Cardiac muscle cell (in vitro differentiated cells and primary cell): ENCODE measurements around the gene ALG2. TPM values are rescaled to one million over a fixed set of nuclear protein-coding genes. Genes with fewer than 3 reads are reported as not detected.

Experiments used
- DNase-seq, 2 donors: peaks; one replicate each; pipeline versions ENCODE4 v3.0.0 to v3.0.0-alpha.2; 2010 to 2017; ENCODE audit warnings: low read depth in 1 of 2, low spot score in 1 of 2
- H3K27ac ChIP-seq: fragments of 200-600 bp; sonication (generic); 2 replicates; pipeline ENCODE4 v1.5.1; 2016
- H3K27me3 ChIP-seq: fragments of 200-600 bp; sonication (generic); 2 replicates; pipeline ENCODE4 v1.6.0; 2016; ENCODE audit warnings: control low read depth
- H3K36me3 ChIP-seq: fragments of 200-600 bp; sonication (generic); 2 replicates; pipeline ENCODE4 v1.5.1; 2016; ENCODE audit warnings: control low read depth
- H3K4me1 ChIP-seq: fragments of 200-600 bp; sonication (generic); 2 replicates; pipeline ENCODE4 v1.8.1; 2017; ENCODE audit warnings: low read depth, mild to moderate bottlenecking, mixed run types
- H3K4me3 ChIP-seq: fragments of 200-600 bp; sonication (generic); 2 replicates; pipeline ENCODE4 v1.5.1; 2016; ENCODE audit warnings: mild to moderate bottlenecking
- H3K9me3 ChIP-seq: fragments of 200-600 bp; sonication (generic); 2 replicates; pipeline ENCODE4 v1.5.1; 2017; ENCODE audit warnings: low read depth, mild to moderate bottlenecking, control low read depth
- CTCF ChIP-seq: IDR thresholded peaks from 2 replicates; pipeline ENCODE4 v1.5.1; 2012; ENCODE audit warnings: low read depth, mild to moderate bottlenecking, low read length
- polyA plus RNA-seq: library from polyadenylated mRNA; unstranded; fragments of >200 nt; fragmentation: Nextera tagmentation; extraction: Ambion mirVana; gene quantifications from 2 replicates; pipeline ENCODE4 v1.2.1, GENCODE V29; 2016
- total RNA-seq: library from RNA; depleted of rRNA; stranded (reverse); fragments of >200 nt; gene quantifications from 2 replicates; pipeline ENCODE4 v1.2.3, GENCODE V29; 2016

Gene ALG2
- total and polyA plus RNA-seq, 2 experiments from 2014 or later: 38.3 to 44.4 TPM

GRCh38 chr9:99255651-99256050 lies 33.9 kb upstream of the ALG2 start:
- no peak overlapping the region for H3K27ac ChIP-seq
- no peak for DNase-seq
- TF ChIP-seq CTCF: no peak

GRCh38 chr9:99253772-99254431 lies 32.2 kb upstream of the ALG2 start:
- no peaks in the 10 kb centered on the region for H3K9me3 ChIP-seq
- H3K4me3 ChIP-seq: no peak overlapping the region
- H3K4me1 ChIP-seq: peaks cover 3% of the 10 kb centered on the region
- no peak overlapping the region for H3K27ac ChIP-seq
- no peak for TF ChIP-seq CTCF
- no peak for DNase-seq
- H3K27me3 ChIP-seq: no peaks in the 10 kb centered on the region
- no peaks in the 10 kb centered on the region for H3K36me3 ChIP-seq

More at GRCh38 chr9:99255651-99256050, 33.9 kb upstream of the ALG2 start:
- H3K4me1 ChIP-seq: peaks cover 16% of the 10 kb centered on the region
- H3K27me3 ChIP-seq: no peaks in the 10 kb centered on the region
- no peaks in the 10 kb centered on the region for H3K36me3 ChIP-seq
- no peaks in the 10 kb centered on the region for H3K9me3 ChIP-seq
- H3K4me3 ChIP-seq: no peak overlapping the region

GRCh38 chr9:99253134-99253533 lies 31.4 kb upstream of the ALG2 start:
- H3K4me1 ChIP-seq: no peaks in the 10 kb centered on the region
- H3K36me3 ChIP-seq: no peaks in the 10 kb centered on the region
- no peaks in the 10 kb centered on the region for H3K27me3 ChIP-seq
- DNase-seq: no peak
- no peak for TF ChIP-seq CTCF
- no peaks in the 10 kb centered on the region for H3K9me3 ChIP-seq
- H3K27ac ChIP-seq: no peak overlapping the region
- no peak overlapping the region for H3K4me3 ChIP-seq

GRCh38 chr9:99251157-99251556 lies 29.4 kb upstream of the ALG2 start:
- no peaks in the 10 kb centered on the region for H3K9me3 ChIP-seq
- no peak for TF ChIP-seq CTCF
- DNase-seq: no peak
- H3K36me3 ChIP-seq: no peaks in the 10 kb centered on the region
- no peak overlapping the region for H3K4me3 ChIP-seq
- H3K4me1 ChIP-seq: no peaks in the 10 kb centered on the region
- H3K27me3 ChIP-seq: no peaks in the 10 kb centered on the region
- H3K27ac ChIP-seq: no peak overlapping the region

- Histone ChIP-seq H3K4me3 (no peak overlapping the region), H3K27me3 (no peaks in the 10 kb centered on the region), H3K36me3 (no peaks in the 10 kb centered on the region), H3K9me3 (no peaks in the 10 kb centered on the region), H3K4me1 (no peaks in the 10 kb centered on the region), H3K27ac (no peak overlapping the region)
- no peak for DNase-seq
- TF ChIP-seq CTCF: no peak
These were observed 27.9 kb upstream of the ALG2 start for GRCh38 chr9:99249619-99250018.
